ENCODE data around the gene ZNF423.

Gene ZNF423

GRCh38 chr16:49439050-49439449 lies 416.9 kb downstream of the ZNF423 start:
- DNase-seq (ENCODE audit: low read depth, low spot score), result no peak

Measured in iPS DF 19.7 (cell line).